ENCODE measurements around the gene HBE1.

DNA sequence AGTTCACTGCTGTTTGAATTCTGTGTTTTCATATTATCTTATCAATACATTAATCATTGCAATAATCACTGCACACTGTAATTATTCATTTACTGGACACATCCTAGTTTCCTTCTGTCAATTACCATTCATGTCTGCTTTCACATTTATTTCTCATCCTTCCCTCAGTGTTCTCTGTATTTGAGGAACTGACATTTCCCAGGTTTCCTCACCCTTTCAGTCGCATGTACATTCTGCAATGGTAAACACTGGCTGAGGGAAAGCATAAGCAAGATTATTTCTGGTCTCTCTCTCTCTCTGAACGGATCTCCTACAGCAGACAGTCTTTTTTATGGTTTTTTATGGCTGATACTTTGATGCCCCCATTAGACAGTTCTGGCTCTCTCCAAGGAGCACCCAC is 31.3 kb downstream of the HBE1 start:
- TF ChIP-seq ZFP30 (CRISPR knock-in tag; IDR thresholded peaks at IDR 0.05) (no peak), ISL1 (CRISPR knock-in tag; IDR thresholded peaks at IDR 0.05) (no peak), BACH2 (CRISPR knock-in tag; IDR thresholded peaks at IDR 0.05; ENCODE audit: borderline replicate concordance) (no peak), ZC3H10 (CRISPR knock-in tag; IDR thresholded peaks at IDR 0.05) (no peak), GLIS3 (CRISPR knock-in tag; IDR thresholded peaks at IDR 0.05) (no peak), ZNF70 (CRISPR knock-in tag; IDR thresholded peaks at IDR 0.05) (no peak), ARNTL (CRISPR knock-in tag; IDR thresholded peaks at IDR 0.05; ENCODE audit: borderline replicate concordance, low read depth) (no peak), PPARA (CRISPR knock-in tag; IDR thresholded peaks at IDR 0.05; ENCODE audit: borderline replicate concordance) (no peak), SNAI2 (CRISPR knock-in tag; IDR thresholded peaks at IDR 0.05) (no peak), TOX (CRISPR knock-in tag; IDR thresholded peaks at IDR 0.05; ENCODE audit: borderline replicate concordance) (no peak)
- TF ChIP-seq, protein P1, sequence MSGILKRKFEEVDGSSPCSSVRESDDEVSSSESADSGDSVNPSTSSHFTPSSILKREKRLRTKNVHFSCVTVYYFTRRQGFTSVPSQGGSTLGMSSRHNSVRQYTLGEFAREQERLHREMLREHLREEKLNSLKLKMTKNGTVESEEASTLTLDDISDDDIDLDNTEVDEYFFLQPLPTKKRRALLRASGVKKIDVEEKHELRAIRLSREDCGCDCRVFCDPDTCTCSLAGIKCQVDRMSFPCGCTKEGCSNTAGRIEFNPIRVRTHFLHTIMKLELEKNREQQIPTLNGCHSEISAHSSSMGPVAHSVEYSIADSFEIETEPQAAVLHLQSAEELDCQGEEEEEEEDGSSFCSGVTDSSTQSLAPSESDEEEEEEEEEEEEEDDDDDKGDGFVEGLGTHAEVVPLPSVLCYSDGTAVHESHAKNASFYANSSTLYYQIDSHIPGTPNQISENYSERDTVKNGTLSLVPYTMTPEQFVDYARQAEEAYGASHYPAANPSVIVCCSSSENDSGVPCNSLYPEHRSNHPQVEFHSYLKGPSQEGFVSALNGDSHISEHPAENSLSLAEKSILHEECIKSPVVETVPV (CRISPR knock-in tag; IDR thresholded peaks at IDR 0.05) = no peak
- TF ChIP-seq, protein P2, sequence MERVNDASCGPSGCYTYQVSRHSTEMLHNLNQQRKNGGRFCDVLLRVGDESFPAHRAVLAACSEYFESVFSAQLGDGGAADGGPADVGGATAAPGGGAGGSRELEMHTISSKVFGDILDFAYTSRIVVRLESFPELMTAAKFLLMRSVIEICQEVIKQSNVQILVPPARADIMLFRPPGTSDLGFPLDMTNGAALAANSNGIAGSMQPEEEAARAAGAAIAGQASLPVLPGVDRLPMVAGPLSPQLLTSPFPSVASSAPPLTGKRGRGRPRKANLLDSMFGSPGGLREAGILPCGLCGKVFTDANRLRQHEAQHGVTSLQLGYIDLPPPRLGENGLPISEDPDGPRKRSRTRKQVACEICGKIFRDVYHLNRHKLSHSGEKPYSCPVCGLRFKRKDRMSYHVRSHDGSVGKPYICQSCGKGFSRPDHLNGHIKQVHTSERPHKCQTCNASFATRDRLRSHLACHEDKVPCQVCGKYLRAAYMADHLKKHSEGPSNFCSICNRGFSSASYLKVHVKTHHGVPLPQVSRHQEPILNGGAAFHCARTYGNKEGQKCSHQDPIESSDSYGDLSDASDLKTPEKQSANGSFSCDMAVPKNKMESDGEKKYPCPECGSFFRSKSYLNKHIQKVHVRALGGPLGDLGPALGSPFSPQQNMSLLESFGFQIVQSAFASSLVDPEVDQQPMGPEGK (CRISPR knock-in tag; IDR thresholded peaks at IDR 0.05; ENCODE audit: borderline replicate concordance) = no peak
- TF ChIP-seq, protein P3, sequence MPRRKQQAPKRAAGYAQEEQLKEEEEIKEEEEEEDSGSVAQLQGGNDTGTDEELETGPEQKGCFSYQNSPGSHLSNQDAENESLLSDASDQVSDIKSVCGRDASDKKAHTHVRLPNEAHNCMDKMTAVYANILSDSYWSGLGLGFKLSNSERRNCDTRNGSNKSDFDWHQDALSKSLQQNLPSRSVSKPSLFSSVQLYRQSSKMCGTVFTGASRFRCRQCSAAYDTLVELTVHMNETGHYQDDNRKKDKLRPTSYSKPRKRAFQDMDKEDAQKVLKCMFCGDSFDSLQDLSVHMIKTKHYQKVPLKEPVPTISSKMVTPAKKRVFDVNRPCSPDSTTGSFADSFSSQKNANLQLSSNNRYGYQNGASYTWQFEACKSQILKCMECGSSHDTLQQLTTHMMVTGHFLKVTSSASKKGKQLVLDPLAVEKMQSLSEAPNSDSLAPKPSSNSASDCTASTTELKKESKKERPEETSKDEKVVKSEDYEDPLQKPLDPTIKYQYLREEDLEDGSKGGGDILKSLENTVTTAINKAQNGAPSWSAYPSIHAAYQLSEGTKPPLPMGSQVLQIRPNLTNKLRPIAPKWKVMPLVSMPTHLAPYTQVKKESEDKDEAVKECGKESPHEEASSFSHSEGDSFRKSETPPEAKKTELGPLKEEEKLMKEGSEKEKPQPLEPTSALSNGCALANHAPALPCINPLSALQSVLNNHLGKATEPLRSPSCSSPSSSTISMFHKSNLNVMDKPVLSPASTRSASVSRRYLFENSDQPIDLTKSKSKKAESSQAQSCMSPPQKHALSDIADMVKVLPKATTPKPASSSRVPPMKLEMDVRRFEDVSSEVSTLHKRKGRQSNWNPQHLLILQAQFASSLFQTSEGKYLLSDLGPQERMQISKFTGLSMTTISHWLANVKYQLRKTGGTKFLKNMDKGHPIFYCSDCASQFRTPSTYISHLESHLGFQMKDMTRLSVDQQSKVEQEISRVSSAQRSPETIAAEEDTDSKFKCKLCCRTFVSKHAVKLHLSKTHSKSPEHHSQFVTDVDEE (CRISPR knock-in tag; IDR thresholded peaks at IDR 0.05) = no peak
- TF ChIP-seq, protein P4, sequence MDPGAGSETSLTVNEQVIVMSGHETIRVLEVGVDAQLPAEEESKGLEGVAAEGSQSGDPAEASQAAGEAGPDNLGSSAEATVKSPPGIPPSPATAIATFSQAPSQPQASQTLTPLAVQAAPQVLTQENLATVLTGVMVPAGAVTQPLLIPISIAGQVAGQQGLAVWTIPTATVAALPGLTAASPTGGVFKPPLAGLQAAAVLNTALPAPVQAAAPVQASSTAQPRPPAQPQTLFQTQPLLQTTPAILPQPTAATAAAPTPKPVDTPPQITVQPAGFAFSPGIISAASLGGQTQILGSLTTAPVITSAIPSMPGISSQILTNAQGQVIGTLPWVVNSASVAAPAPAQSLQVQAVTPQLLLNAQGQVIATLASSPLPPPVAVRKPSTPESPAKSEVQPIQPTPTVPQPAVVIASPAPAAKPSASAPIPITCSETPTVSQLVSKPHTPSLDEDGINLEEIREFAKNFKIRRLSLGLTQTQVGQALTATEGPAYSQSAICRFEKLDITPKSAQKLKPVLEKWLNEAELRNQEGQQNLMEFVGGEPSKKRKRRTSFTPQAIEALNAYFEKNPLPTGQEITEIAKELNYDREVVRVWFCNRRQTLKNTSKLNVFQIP (CRISPR knock-in tag; IDR thresholded peaks at IDR 0.05; ENCODE audit: borderline replicate concordance, low read depth) = no peak

All from SK-N-SH treated with all-trans-retinoic acid at 6 μM for 48 hours (cell line).